ENCODE results near the gene RDH16. TPM values are rescaled to one million over a fixed set of nuclear protein-coding genes. Genes with fewer than 3 reads are reported as not detected.
A peak's percentile ranks its signal among the peaks of the same experiment; 100 is the strongest.
"Not testable (repeated sequence)": the region's sequence is repeated elsewhere in the genome, so short reads cannot be mapped to it uniquely, and the experiment has no call there.

Gene RDH16
- total RNA-seq, 6 donors from 2014 or later: 0.46 to 0.98 (median 0.54) TPM; not detected in 1

DNA sequence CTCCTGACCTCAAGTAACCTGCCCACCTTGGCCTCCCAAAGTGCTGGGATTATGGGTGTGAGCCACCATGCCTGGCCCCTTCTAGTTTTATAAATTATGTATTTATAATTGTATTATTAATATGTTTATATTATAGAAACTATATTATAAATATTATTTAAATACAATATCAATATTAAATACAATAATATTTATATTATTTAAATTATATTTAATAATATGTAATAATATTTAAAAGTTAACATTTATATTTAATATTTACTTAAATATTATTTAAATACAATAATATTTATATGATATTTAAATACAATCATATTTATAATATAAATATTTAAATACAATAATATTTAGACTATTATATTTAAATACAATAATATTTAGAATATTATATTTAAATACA lies 43.2 kb downstream of the RDH16 start:
- ATAC-seq (ENCODE audit: low FRiP score in 2 of 2): no peak

DNA sequence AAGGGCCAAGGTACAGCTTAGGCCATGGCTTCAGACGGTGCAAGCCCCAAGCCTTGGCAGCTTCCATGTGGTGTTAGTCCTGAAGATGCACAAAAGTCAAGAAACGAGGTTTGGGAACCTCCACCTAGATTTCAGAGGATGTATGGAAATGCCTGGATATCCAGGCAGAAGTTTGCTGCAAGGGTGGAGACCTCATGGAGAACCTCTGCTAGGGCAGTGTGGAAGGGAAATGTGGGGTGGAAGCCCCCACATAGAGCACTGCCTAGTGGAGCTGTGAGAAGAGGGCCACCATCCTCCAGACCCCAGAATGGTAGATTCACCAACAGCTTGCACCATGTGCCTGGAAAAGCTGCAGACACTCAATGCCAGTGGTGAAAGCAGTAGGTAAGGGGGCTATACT lies 48.0 kb downstream of the RDH16 start:
- H3K9me3 ChIP-seq: peaks cover 0 to 15% (median 8%) of the 10 kb centered on the region in 4 donors
- 60 to 74% methylated on average over 2 of the region's 2 CpGs for WGBS, 2 donors
- H3K4me3 ChIP-seq; H3K36me3 ChIP-seq; H3K27me3 ChIP-seq; DNase-seq; H3K4me1 ChIP-seq; H3K27ac ChIP-seq; ATAC-seq (ENCODE audit: low FRiP score in 2 of 2): not testable (repeated sequence)

More for the DNA sequence above, 43.2 kb downstream of the RDH16 start:
- Histone ChIP-seq H3K27me3 (no peaks in the 10 kb centered on the region), H3K4me3 (no peak overlapping the region), H3K9me3 (peaks cover 0 to 11% (median 7%) of the 10 kb centered on the region in 4 donors), H3K36me3 (no peaks in the 10 kb centered on the region), H3K4me1 (no peaks in the 10 kb centered on the region), H3K27ac (no peak overlapping the region)
- no peak for TF ChIP-seq EP300 (IDR thresholded peaks at IDR 0.05)
- TF ChIP-seq POLR2A (IDR thresholded peaks at IDR 0.05): no peak
- no peak for TF ChIP-seq POLR2AphosphoS5 (IDR thresholded peaks at IDR 0.05)
- TF ChIP-seq, protein P1, sequence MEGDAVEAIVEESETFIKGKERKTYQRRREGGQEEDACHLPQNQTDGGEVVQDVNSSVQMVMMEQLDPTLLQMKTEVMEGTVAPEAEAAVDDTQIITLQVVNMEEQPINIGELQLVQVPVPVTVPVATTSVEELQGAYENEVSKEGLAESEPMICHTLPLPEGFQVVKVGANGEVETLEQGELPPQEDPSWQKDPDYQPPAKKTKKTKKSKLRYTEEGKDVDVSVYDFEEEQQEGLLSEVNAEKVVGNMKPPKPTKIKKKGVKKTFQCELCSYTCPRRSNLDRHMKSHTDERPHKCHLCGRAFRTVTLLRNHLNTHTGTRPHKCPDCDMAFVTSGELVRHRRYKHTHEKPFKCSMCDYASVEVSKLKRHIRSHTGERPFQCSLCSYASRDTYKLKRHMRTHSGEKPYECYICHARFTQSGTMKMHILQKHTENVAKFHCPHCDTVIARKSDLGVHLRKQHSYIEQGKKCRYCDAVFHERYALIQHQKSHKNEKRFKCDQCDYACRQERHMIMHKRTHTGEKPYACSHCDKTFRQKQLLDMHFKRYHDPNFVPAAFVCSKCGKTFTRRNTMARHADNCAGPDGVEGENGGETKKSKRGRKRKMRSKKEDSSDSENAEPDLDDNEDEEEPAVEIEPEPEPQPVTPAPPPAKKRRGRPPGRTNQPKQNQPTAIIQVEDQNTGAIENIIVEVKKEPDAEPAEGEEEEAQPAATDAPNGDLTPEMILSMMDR (IDR thresholded peaks at IDR 0.05): no peak
- DNase-seq: no peak

DNA sequence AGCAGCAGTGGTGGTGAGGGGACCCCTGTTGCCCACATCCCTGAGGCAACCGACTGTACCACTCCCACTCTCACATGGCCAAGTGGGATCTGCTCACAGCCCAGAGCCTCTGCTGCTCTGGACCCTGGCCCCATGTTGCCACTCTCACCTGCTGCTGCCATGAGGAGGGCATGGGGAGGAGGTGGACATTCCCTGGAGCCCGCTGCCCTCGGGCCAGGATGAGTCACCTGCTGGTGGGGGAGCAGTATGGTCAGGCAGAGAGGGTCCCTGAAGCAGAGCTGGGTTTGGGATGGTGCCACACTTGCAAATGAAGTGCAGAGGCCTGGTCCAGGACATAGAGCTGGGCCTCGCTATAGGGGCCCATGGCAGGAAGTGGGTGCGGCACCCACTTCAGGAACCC lies 49.3 kb downstream of the RDH16 start:
- peaks cover 0 to 23% (median 10%) of the 10 kb centered on the region in 4 donors for H3K9me3 ChIP-seq
- no peak for TF ChIP-seq EP300 (IDR thresholded peaks at IDR 0.05)
- TF ChIP-seq, protein P1 (IDR thresholded peaks at IDR 0.05): no peak
- no peak for TF ChIP-seq POLR2A (IDR thresholded peaks at IDR 0.05)
- no peak for TF ChIP-seq POLR2AphosphoS5 (IDR thresholded peaks at IDR 0.05)
- WGBS, 2 donors: 87 to 100% methylated on average over 1 to 5 of the region's 5 CpGs
- ATAC-seq (ENCODE audit: low FRiP score in 2 of 2) (peak in 1 of 2 donors; percentile 51), DNase-seq (peak in 1 of 2 donors; percentile 44)
- no peak overlapping the region for H3K27ac ChIP-seq
- no peaks in the 10 kb centered on the region for H3K27me3 ChIP-seq
- no peak overlapping the region for H3K4me3 ChIP-seq
- no peaks in the 10 kb centered on the region for H3K4me1 ChIP-seq
- no peaks in the 10 kb centered on the region for H3K36me3 ChIP-seq

DNA sequence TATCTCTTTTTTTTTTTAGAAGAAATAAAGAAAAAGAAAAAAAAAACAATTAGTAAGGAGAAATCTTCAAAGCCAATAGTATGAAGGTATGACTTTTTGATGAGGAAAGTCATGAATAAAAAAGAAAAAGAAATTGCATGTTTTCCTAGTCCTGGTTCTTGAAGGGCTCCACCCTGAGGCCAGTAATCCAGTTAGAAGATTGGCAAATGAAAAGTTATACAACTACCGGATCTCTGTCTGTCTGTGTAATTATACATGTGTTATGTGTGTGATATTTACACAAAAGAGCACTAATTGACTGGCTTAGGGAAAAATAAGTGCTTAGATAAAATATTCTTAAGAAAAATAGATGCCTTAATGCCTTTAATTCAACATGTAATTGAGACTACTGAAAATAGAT lies 51.6 kb downstream of the RDH16 start:
- no peak for ATAC-seq (ENCODE audit: low FRiP score in 2 of 2)
- H3K9me3 ChIP-seq: peaks cover 5 to 38% (median 26%) of the 10 kb centered on the region in 4 donors

DNA sequence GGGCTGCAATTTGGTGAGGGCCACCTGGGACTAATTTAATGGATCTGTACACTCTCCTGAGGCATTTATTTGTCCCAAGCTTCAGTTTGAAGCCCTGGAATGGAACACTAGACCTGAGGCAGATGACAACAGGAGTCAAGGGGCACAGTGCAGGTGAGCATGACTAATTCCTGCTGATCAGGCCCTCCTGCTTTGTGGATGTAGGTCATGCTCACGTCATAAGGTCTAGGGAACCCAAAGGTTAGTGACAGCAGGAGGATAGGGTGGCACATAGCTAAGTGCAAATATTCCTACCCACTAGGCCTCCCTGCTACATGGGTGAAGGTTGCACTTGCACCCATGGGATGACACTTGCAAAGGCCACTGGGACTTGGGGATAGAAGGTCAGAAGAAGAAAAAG lies 54.0 kb downstream of the RDH16 start:
- H3K36me3 ChIP-seq: no peaks in the 10 kb centered on the region
- H3K9me3 ChIP-seq: peaks cover 19 to 39% (median 31%) of the 10 kb centered on the region in 4 donors
- no peak overlapping the region for H3K27ac ChIP-seq
- DNase-seq: no peak
- no peak for ATAC-seq (ENCODE audit: low FRiP score in 2 of 2)
- no peak for TF ChIP-seq EP300 (IDR thresholded peaks at IDR 0.05)
- TF ChIP-seq POLR2AphosphoS5 (IDR thresholded peaks at IDR 0.05): no peak
- TF ChIP-seq, protein P1 (IDR thresholded peaks at IDR 0.05): no peak
- TF ChIP-seq POLR2A (IDR thresholded peaks at IDR 0.05): no peak
- H3K4me1 ChIP-seq: no peaks in the 10 kb centered on the region
- no peak overlapping the region for H3K4me3 ChIP-seq
- no peaks in the 10 kb centered on the region for H3K27me3 ChIP-seq
- WGBS, 2 donors: 40 to 67% methylated on average over 1 of the region's 1 CpG

More for the DNA sequence above, 51.6 kb downstream of the RDH16 start:
- no peak overlapping the region for H3K27ac ChIP-seq
- DNase-seq: no peak
- TF ChIP-seq POLR2AphosphoS5 (IDR thresholded peaks at IDR 0.05) (no peak), EP300 (IDR thresholded peaks at IDR 0.05) (no peak), POLR2A (IDR thresholded peaks at IDR 0.05) (no peak)
- TF ChIP-seq, protein P1 (IDR thresholded peaks at IDR 0.05): no peak
- H3K27me3 ChIP-seq: no peaks in the 10 kb centered on the region
- H3K36me3 ChIP-seq: no peaks in the 10 kb centered on the region
- H3K4me1 ChIP-seq: no peaks in the 10 kb centered on the region
- 84 to 85% methylated on average over 1 of the region's 1 CpG for WGBS, 2 donors
- no peak overlapping the region for H3K4me3 ChIP-seq

Other genes with a start within 250 kb of the RDH16 start
- 100 to 1,000 TPM; 419 to 868 (median 611) TPM for gene NACA, start 232.3 kb downstream of the RDH16 start, total RNA-seq
- gene PRIM1, start 205.3 kb downstream of the RDH16 start, total RNA-seq: 10 to 100 TPM in 1 of 6 donors, 1 to 10 TPM in 5; 3.5 to 19.9 (median 8.4) TPM
- gene HSD17B6, start 194.3 kb downstream of the RDH16 start, total RNA-seq: 100 to 1,000 TPM in 2 of 6 donors, 10 to 100 TPM in 4; 45.2 to 123 (median 73.5) TPM
- gene SDR9C7, start 23.2 kb downstream of the RDH16 start, total RNA-seq: not detected
- 1 to 10 TPM; 3.2 to 9.4 (median 6.2) TPM for gene ZBTB39, start 48.9 kb upstream of the RDH16 start, total RNA-seq
- not detected for gene TAC3, start 58.9 kb upstream of the RDH16 start, total RNA-seq
- 1 to 10 TPM in 2 of 6 donors, under 1 TPM in 3, not detected in 1; under 0.01 to 6.2 (median 0.67) TPM for gene MYO1A, start 92.5 kb upstream of the RDH16 start, total RNA-seq
- 10 to 100 TPM in 3 of 6 donors, 1 to 10 TPM in 3; 6.2 to 13.6 (median 10.0) TPM for gene NEMP1, start 121.2 kb upstream of the RDH16 start, total RNA-seq
- gene NAB2, start 131.5 kb upstream of the RDH16 start, total RNA-seq: 10 to 100 TPM; 18.1 to 64.9 (median 31.5) TPM
- gene STAT6, start 153.8 kb upstream of the RDH16 start, total RNA-seq: 100 to 1,000 TPM; 123 to 605 (median 251) TPM
- 100 to 1,000 TPM; 137 to 504 (median 308) TPM for gene LRP1, start 170.9 kb upstream of the RDH16 start, total RNA-seq
- not detected for gene LRP1-AS, start 190.0 kb upstream of the RDH16 start, total RNA-seq